ENCODE data around the gene IL17B.
"Not testable (repeated sequence)": the region's sequence is repeated elsewhere in the genome, so short reads cannot be mapped to it uniquely, and the experiment has no call there.

The IL17B gene

GRCh38 chr5:149404746-149405549 lies 25.9 kb upstream of the IL17B start:
- TF ChIP-seq, protein P1, sequence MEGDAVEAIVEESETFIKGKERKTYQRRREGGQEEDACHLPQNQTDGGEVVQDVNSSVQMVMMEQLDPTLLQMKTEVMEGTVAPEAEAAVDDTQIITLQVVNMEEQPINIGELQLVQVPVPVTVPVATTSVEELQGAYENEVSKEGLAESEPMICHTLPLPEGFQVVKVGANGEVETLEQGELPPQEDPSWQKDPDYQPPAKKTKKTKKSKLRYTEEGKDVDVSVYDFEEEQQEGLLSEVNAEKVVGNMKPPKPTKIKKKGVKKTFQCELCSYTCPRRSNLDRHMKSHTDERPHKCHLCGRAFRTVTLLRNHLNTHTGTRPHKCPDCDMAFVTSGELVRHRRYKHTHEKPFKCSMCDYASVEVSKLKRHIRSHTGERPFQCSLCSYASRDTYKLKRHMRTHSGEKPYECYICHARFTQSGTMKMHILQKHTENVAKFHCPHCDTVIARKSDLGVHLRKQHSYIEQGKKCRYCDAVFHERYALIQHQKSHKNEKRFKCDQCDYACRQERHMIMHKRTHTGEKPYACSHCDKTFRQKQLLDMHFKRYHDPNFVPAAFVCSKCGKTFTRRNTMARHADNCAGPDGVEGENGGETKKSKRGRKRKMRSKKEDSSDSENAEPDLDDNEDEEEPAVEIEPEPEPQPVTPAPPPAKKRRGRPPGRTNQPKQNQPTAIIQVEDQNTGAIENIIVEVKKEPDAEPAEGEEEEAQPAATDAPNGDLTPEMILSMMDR (IDR thresholded peaks at IDR 0.05; ENCODE audit: insufficient read depth, low read depth, low read length, missing control alignments) = no peak
- DNase-seq (ENCODE audit: low read depth) = peak; percentile 42
- H3K4me3 ChIP-seq (ENCODE audit: low read length) = no peak overlapping the region

GRCh38 chr5:149403923-149404745 lies 25.0 kb upstream of the IL17B start:
- no peak overlapping the region for H3K4me3 ChIP-seq (ENCODE audit: low read length)
- TF ChIP-seq, protein P1 (IDR thresholded peaks at IDR 0.05; ENCODE audit: insufficient read depth, low read depth, low read length, missing control alignments) = no peak
- peak; percentile 15 for DNase-seq (ENCODE audit: low read depth)

DNA sequence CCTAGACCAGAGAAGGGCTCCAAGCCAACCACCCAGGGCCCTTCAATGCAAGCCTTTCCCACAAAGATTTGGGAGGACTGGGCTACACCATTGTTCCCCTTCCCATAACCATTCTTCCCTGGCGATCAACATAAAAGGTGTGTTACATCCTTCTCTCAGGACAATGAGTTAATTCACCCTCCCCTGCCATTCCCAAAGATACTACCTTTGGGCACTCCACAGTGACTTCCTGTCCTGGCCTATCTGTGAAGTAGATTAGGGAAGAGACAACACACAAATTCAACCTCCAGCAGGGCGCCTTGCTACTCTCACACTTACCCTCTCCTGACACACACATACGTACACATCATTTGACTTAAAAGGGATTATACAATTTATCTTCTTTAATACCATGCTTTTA lies 23.2 kb upstream of the IL17B start:
- no peak for DNase-seq (ENCODE audit: low read depth)
- TF ChIP-seq, protein P1 (IDR thresholded peaks at IDR 0.05; ENCODE audit: insufficient read depth, low read depth, low read length, missing control alignments) = no peak
- no peak overlapping the region for H3K4me3 ChIP-seq (ENCODE audit: low read length)

GRCh38 chr5:149401051-149401450 lies 22.0 kb upstream of the IL17B start:
- H3K4me3 ChIP-seq (ENCODE audit: low read length) = no peak overlapping the region
- no peak for DNase-seq (ENCODE audit: low read depth)
- TF ChIP-seq, protein P1 (IDR thresholded peaks at IDR 0.05; ENCODE audit: insufficient read depth, low read depth, low read length, missing control alignments) = no peak

- H3K4me3 ChIP-seq (ENCODE audit: low read length) = no peak overlapping the region
- TF ChIP-seq, protein P1 (IDR thresholded peaks at IDR 0.05; ENCODE audit: insufficient read depth, low read depth, low read length, missing control alignments) = no peak
- no peak for DNase-seq (ENCODE audit: low read depth)
Observed at GRCh38 chr5:149400304-149400703, 21.2 kb upstream of the IL17B start.

GRCh38 chr5:149399775-149400174 lies 20.7 kb upstream of the IL17B start:
- TF ChIP-seq, protein P1 (IDR thresholded peaks at IDR 0.05; ENCODE audit: insufficient read depth, low read depth, low read length, missing control alignments) = no peak
- DNase-seq (ENCODE audit: low read depth) = no peak
- H3K4me3 ChIP-seq (ENCODE audit: low read length) = no peak overlapping the region

DNA sequence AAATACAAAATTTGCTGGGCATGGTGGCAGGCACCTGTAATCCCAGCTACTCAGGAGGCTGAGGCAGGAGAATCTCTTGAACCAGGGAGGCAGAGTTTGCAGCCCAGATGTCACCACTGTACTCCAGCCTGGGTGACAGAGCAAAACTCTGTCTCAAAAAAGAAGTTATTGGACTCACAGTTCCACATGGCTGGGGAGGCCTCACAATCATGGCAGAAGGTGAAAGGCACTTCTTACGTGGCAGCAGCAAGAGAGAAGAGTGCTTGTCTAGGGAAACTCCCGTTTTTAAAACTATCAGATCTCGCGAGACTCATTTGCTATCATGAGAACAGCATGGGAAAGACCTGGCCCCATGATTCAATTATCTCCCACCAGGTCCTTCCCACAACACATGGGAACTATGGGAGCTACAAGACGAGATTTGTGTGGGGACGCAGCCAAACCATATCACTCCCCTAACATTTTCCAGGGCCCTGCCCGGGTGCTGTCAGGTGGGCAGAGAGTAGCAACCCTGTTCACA lies 19.7 kb upstream of the IL17B start:
- not testable (repeated sequence) for DNase-seq (ENCODE audit: low read depth); H3K4me3 ChIP-seq (ENCODE audit: low read length)
